ENCODE results near the gene KCNK4.

KCNK4 gene

GRCh38 chr11:64253481-64253880, 37.6 kb upstream of the KCNK4 start:
- peak; percentile 52 for DNase-seq (ENCODE audit: low read depth)

GRCh38 chr11:64254326-64254725, 36.8 kb upstream of the KCNK4 start:
- no peak for DNase-seq (ENCODE audit: low read depth)

- DNase-seq (ENCODE audit: low read depth) = no peak
Observed at GRCh38 chr11:64255135-64256128, 35.7 kb upstream of the KCNK4 start.

- no peak for DNase-seq (ENCODE audit: low read depth)
Observed at GRCh38 chr11:64256300-64256699, 34.8 kb upstream of the KCNK4 start.

- DNase-seq (ENCODE audit: low read depth) = no peak
Observed at GRCh38 chr11:64258356-64258755, 32.7 kb upstream of the KCNK4 start.

GRCh38 chr11:64258946-64259532, 32.1 kb upstream of the KCNK4 start:
- DNase-seq (ENCODE audit: low read depth) = no peak

- DNase-seq (ENCODE audit: low read depth) = no peak
Observed at GRCh38 chr11:64259533-64260067, 31.5 kb upstream of the KCNK4 start.

GRCh38 chr11:64260147-64260708, 30.9 kb upstream of the KCNK4 start:
- DNase-seq (ENCODE audit: low read depth) = no peak

GRCh38 chr11:64261556-64262080, 29.5 kb upstream of the KCNK4 start:
- no peak for DNase-seq (ENCODE audit: low read depth)

GRCh38 chr11:64262271-64263002, 28.7 kb upstream of the KCNK4 start:
- DNase-seq (ENCODE audit: low read depth) = no peak

GRCh38 chr11:64263021-64263946, 27.8 kb upstream of the KCNK4 start:
- DNase-seq (ENCODE audit: low read depth) = peak; percentile 72

GRCh38 chr11:64263947-64264317, 27.2 kb upstream of the KCNK4 start:
- DNase-seq (ENCODE audit: low read depth) = no peak

GRCh38 chr11:64264371-64264852, 26.7 kb upstream of the KCNK4 start:
- no peak for DNase-seq (ENCODE audit: low read depth)

- no peak for DNase-seq (ENCODE audit: low read depth)
Observed at GRCh38 chr11:64265176-64266160, 25.6 kb upstream of the KCNK4 start.

- DNase-seq (ENCODE audit: low read depth) = peak; percentile 42
Observed at GRCh38 chr11:64266339-64266738, 24.8 kb upstream of the KCNK4 start.

- DNase-seq (ENCODE audit: low read depth) = no peak
Observed at GRCh38 chr11:64267207-64267945, 23.7 kb upstream of the KCNK4 start.

- peak; percentile 85 for DNase-seq (ENCODE audit: low read depth)
Observed at GRCh38 chr11:64268025-64268892, 22.8 kb upstream of the KCNK4 start.

All from EH (cell line).